Measurements from ENCODE around the gene MTAP. TPM values are rescaled to one million over a fixed set of nuclear protein-coding genes. Genes with fewer than 3 reads are reported as not detected.

Gene MTAP
- total and polyA plus RNA-seq, 12 donors, result 4.9 to 26.2 (median 20.6) TPM

GRCh38 chr9:21903380-21903965, 101.0 kb downstream of the MTAP start:
- no peaks in the 10 kb centered on the region for H3K27me3 ChIP-seq
- DNase-seq (no peak), ATAC-seq (no peak)
- TF ChIP-seq CTCF (IDR thresholded peaks at IDR 0.05), result no peak
- no peak overlapping the region for H3K4me3 ChIP-seq
- H3K27ac ChIP-seq, result no peak overlapping the region
- 93 to 94% methylated on average over 7 of the region's 7 CpGs for WGBS, 2 donors
- intact Hi-C loops (cut with DNase I), result loop anchor here in 2 of 10 donors (10.0 kb wide), 1 partner anchor 61 kb away; no protein-coding TSS in a partner anchor
- peaks cover 0 to 77% (median 15%) of the 10 kb centered on the region in 11 donors for H3K9me3 ChIP-seq
- H3K36me3 ChIP-seq, result peaks cover 0 to 5% (median 0%) of the 10 kb centered on the region in 9 donors
- H3K4me1 ChIP-seq, result no peaks in the 10 kb centered on the region

GRCh38 chr9:21904371-21904770, 101.9 kb downstream of the MTAP start:
- Histone ChIP-seq H3K4me3 (no peak overlapping the region), H3K27me3 (no peaks in the 10 kb centered on the region), H3K36me3 (peaks cover 0 to 9% (median 0%) of the 10 kb centered on the region in 9 donors), H3K27ac (no peak overlapping the region), H3K9me3 (peaks cover 0 to 79% (median 20%) of the 10 kb centered on the region in 11 donors), H3K4me1 (no peaks in the 10 kb centered on the region)
- ATAC-seq (no peak), DNase-seq (no peak)
- intact Hi-C loops (cut with DNase I), result loop anchor here in 2 of 10 donors (10.0 kb wide), 1 partner anchor 60 kb away; no protein-coding TSS in a partner anchor
- WGBS, 2 donors, result 79 to 84% methylated on average over 4 of the region's 4 CpGs
- no peak for TF ChIP-seq CTCF (IDR thresholded peaks at IDR 0.05)

GRCh38 chr9:21904776-21905175, 102.3 kb downstream of the MTAP start:
- Histone ChIP-seq H3K27me3 (no peaks in the 10 kb centered on the region), H3K4me1 (no peaks in the 10 kb centered on the region), H3K36me3 (peaks cover 0 to 12% (median 0%) of the 10 kb centered on the region in 9 donors), H3K4me3 (no peak overlapping the region), H3K27ac (no peak overlapping the region), H3K9me3 (peaks cover 0 to 79% (median 20%) of the 10 kb centered on the region in 11 donors)
- no peak for TF ChIP-seq CTCF (IDR thresholded peaks at IDR 0.05)
- ATAC-seq (no peak), DNase-seq (no peak)
- intact Hi-C loops (cut with DNase I), result loop anchor here in 2 of 10 donors (10.0 kb wide), 1 partner anchor 60 kb away; no protein-coding TSS in a partner anchor
- 85 to 88% methylated on average over 3 of the region's 3 CpGs for WGBS, 2 donors

GRCh38 chr9:21906213-21906612, 103.8 kb downstream of the MTAP start:
- Histone ChIP-seq H3K4me3 (no peak overlapping the region), H3K4me1 (no peaks in the 10 kb centered on the region), H3K27ac (no peak overlapping the region), H3K36me3 (peaks cover 0 to 18% (median 0%) of the 10 kb centered on the region in 9 donors), H3K9me3 (peaks cover 0 to 76% (median 13%) of the 10 kb centered on the region in 11 donors), H3K27me3 (no peaks in the 10 kb centered on the region)
- no peak for TF ChIP-seq CTCF (IDR thresholded peaks at IDR 0.05)
- intact Hi-C loops (cut with DNase I), result loop anchor here in 2 of 10 donors (10.0 kb wide), 1 partner anchor 59 kb away; no protein-coding TSS in a partner anchor
- DNase-seq (no peak), ATAC-seq (no peak)
- WGBS, 2 donors, result 94 to 96% methylated on average over 4 of the region's 4 CpGs
